ENCODE results near the gene CRYBG1. TPM values are rescaled to one million over a fixed set of nuclear protein-coding genes. Genes with fewer than 3 reads are reported as not detected.
A peak's percentile ranks its signal among the peaks of the same experiment; 100 is the strongest.

CRYBG1 gene
- total RNA-seq, 1 donor from 2014 or later: 16.3 TPM

GRCh38 chr6:106608080-106608668 lies 247.7 kb downstream of the CRYBG1 start:
- peak; percentile 86 for DNase-seq (ENCODE audit: low read depth)

- DNase-seq (ENCODE audit: low read depth): peak; percentile 53
Measured at GRCh38 chr6:106609699-106610098, 249.2 kb downstream of the CRYBG1 start.

- DNase-seq (ENCODE audit: low read depth): no peak
Measured at GRCh38 chr6:106611030-106611429, 250.5 kb downstream of the CRYBG1 start.

- DNase-seq (ENCODE audit: low read depth): peak; percentile 39
Measured at GRCh38 chr6:106612671-106613416, 252.3 kb downstream of the CRYBG1 start.

- DNase-seq (ENCODE audit: low read depth): no peak
Measured at GRCh38 chr6:106613590-106613989, 253.1 kb downstream of the CRYBG1 start.

- no peak for DNase-seq (ENCODE audit: low read depth)
Measured at GRCh38 chr6:106614166-106614565, 253.6 kb downstream of the CRYBG1 start.

GRCh38 chr6:106614592-106615257 lies 254.2 kb downstream of the CRYBG1 start:
- no peak for DNase-seq (ENCODE audit: low read depth)

GRCh38 chr6:106617302-106617701 lies 256.8 kb downstream of the CRYBG1 start:
- DNase-seq (ENCODE audit: low read depth): no peak

GRCh38 chr6:106617857-106618256 lies 257.3 kb downstream of the CRYBG1 start:
- DNase-seq (ENCODE audit: low read depth): no peak

- DNase-seq (ENCODE audit: low read depth): peak; percentile 13
Measured at GRCh38 chr6:106618324-106618723, 257.8 kb downstream of the CRYBG1 start.

- no peak for DNase-seq (ENCODE audit: low read depth)
Measured at GRCh38 chr6:106619223-106619622, 258.7 kb downstream of the CRYBG1 start.

- DNase-seq (ENCODE audit: low read depth): no peak
Measured at GRCh38 chr6:106620931-106621672, 260.6 kb downstream of the CRYBG1 start.

Other genes starting within 250 kb of the CRYBG1 start
- 64.8 and 76.5 TPM in 2 replicates for gene ATG5, start 35.0 kb upstream of the CRYBG1 start, total RNA-seq